ENCODE measurements around the gene ST6GALNAC3. TPM values are rescaled to one million over a fixed set of nuclear protein-coding genes. Genes with fewer than 3 reads are reported as not detected.
A peak's percentile ranks its signal among the peaks of the same experiment; 100 is the strongest.
"Not testable (repeated sequence)": the region's sequence is repeated elsewhere in the genome, so short reads cannot be mapped to it uniquely, and the experiment has no call there.

ST6GALNAC3 gene
- total RNA-seq, 1 donor from 2014 or later: 46.8 TPM

DNA sequence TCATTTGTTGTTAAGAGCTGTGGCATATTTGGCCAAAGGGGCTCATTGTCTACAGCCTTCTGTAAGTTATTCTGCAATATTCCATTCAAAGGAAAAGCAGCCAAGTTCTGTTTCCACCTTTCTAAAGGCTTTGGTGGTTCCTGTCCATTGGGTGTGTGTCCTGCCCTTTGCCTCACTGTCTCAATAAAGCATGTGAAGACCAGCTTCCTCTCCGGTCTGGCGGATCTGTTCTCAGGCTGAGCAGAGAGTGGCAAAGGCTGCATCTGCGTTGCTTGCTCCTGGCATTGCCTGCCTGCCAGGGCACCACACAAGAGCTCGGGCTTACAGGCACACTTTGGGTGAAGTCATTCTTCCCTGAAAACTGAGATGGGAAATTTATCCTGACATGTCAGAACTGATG, 34.9 kb downstream of the ST6GALNAC3 start:
- Mint-ChIP-seq H3K4me1 (ENCODE audit: unreplicated experiment) (peaks cover 15% of the 10 kb centered on the region), H3K4me3 (ENCODE audit: unreplicated experiment) (no peak overlapping the region), H3K27ac (ENCODE audit: unreplicated experiment) (no peak overlapping the region), H3K9me3 (ENCODE audit: unreplicated experiment) (no peaks in the 10 kb centered on the region), H3K27me3 (ENCODE audit: unreplicated experiment) (peaks cover under 1% of the 10 kb centered on the region), H3K36me3 (ENCODE audit: low read depth, unreplicated experiment) (no peaks in the 10 kb centered on the region)
- no peak for DNase-seq (ENCODE audit: low spot score)
- no peak for TF ChIP-seq CTCF (IDR thresholded peaks at IDR 0.05; ENCODE audit: unreplicated experiment)

GRCh38 chr1:76109901-76110560, 35.5 kb downstream of the ST6GALNAC3 start:
- Mint-ChIP-seq H3K4me3 (ENCODE audit: unreplicated experiment) (no peak overlapping the region), H3K9me3 (ENCODE audit: unreplicated experiment) (no peaks in the 10 kb centered on the region), H3K27me3 (ENCODE audit: unreplicated experiment) (peaks cover 1% of the 10 kb centered on the region), H3K36me3 (ENCODE audit: low read depth, unreplicated experiment) (no peaks in the 10 kb centered on the region), H3K27ac (ENCODE audit: unreplicated experiment) (no peak overlapping the region), H3K4me1 (ENCODE audit: unreplicated experiment) (peaks cover 11% of the 10 kb centered on the region)
- no peak for TF ChIP-seq CTCF (IDR thresholded peaks at IDR 0.05; ENCODE audit: unreplicated experiment)
- no peak for DNase-seq (ENCODE audit: low spot score)

DNA sequence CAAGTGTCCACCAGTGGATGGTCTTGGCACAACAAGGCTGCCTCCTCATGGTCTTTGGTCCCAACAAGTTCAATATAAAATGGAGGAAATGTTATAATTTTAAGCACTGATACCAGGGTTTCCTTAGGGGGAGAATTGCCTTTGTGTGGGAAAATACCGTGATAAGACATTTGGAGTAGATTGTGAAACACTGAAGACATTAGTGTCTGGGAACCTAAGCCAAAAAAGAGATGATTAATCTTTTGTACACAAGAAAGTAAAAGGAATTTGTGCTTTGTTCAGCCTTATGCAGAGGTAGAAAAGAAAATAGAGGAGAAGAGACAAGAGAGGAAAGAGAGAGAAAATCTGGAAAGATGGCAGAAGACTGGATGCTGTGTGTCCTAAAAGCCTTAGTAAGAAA, 36.1 kb downstream of the ST6GALNAC3 start:
- Mint-ChIP-seq H3K27ac (ENCODE audit: unreplicated experiment) (peak overlapping the region; percentile 32), H3K9me3 (ENCODE audit: unreplicated experiment) (no peaks in the 10 kb centered on the region), H3K36me3 (ENCODE audit: low read depth, unreplicated experiment) (no peaks in the 10 kb centered on the region), H3K4me3 (ENCODE audit: unreplicated experiment) (no peak overlapping the region), H3K27me3 (ENCODE audit: unreplicated experiment) (peaks cover 1% of the 10 kb centered on the region), H3K4me1 (ENCODE audit: unreplicated experiment) (peaks cover 11% of the 10 kb centered on the region)
- no peak for DNase-seq (ENCODE audit: low spot score)
- TF ChIP-seq CTCF (IDR thresholded peaks at IDR 0.05; ENCODE audit: unreplicated experiment): no peak

DNA sequence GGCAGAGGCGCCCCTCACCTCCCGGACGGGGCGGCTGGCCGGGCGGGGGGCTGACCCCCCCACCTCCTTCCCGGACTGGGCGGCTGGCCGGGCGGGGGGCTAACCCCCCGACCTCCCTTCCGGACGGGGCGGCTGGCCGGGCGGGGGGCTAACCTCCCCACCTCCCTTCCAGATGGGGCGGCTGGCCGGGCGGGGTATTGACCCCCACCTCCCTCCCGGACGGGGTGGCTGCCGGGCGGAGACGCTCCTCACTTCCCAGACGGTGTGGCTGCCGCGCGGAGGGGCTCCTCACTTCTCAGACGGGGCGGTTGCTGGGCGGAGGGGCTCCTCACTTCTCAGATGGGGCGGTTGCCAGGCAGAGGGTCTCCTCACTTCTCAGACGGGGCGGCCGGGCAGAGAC, 37.8 kb downstream of the ST6GALNAC3 start:
- not testable (repeated sequence) for H3K27me3 Mint-ChIP-seq (ENCODE audit: unreplicated experiment); DNase-seq (ENCODE audit: low spot score); H3K4me3 Mint-ChIP-seq (ENCODE audit: unreplicated experiment); H3K27ac Mint-ChIP-seq (ENCODE audit: unreplicated experiment); H3K9me3 Mint-ChIP-seq (ENCODE audit: unreplicated experiment); H3K36me3 Mint-ChIP-seq (ENCODE audit: low read depth, unreplicated experiment)
- H3K4me1 Mint-ChIP-seq (ENCODE audit: unreplicated experiment): peaks cover 11% of the 10 kb centered on the region

DNA sequence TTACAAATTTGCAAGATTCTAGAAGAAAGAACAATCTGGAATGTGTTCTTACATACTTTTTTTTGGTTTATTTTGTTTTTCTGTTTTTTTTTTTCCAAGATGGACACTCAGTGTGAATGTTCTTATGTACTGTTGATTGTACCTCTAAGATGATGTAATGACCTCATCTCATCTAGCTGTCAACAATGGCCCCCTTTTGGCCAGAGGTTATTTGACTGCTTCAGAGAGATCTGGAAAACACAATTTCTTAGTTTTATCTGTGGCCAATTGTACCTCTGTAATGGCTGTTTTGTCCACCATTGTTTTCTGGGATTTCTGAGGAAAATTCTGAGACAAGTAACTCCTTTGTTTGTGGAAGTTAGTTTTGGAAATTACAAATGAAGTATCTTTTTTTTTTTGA, 38.9 kb downstream of the ST6GALNAC3 start:
- no peaks in the 10 kb centered on the region for H3K36me3 Mint-ChIP-seq (ENCODE audit: low read depth, unreplicated experiment)
- H3K9me3 Mint-ChIP-seq (ENCODE audit: unreplicated experiment): no peaks in the 10 kb centered on the region
- H3K4me1 Mint-ChIP-seq (ENCODE audit: unreplicated experiment): peaks cover 11% of the 10 kb centered on the region

More for the DNA sequence above, 38.9 kb downstream of the ST6GALNAC3 start:
- H3K4me3 Mint-ChIP-seq (ENCODE audit: unreplicated experiment): no peak overlapping the region
- H3K27me3 Mint-ChIP-seq (ENCODE audit: unreplicated experiment): peaks cover 1% of the 10 kb centered on the region
- DNase-seq (ENCODE audit: low spot score): no peak
- no peak for TF ChIP-seq CTCF (IDR thresholded peaks at IDR 0.05; ENCODE audit: unreplicated experiment)
- H3K27ac Mint-ChIP-seq (ENCODE audit: unreplicated experiment): no peak overlapping the region
